ENCODE data around the gene CD101. TPM values are rescaled to one million over a fixed set of nuclear protein-coding genes. Genes with fewer than 3 reads are reported as not detected.

Gene CD101
- total RNA-seq, 2 donors from 2014 or later = 1.1 to 3.1 TPM

DNA sequence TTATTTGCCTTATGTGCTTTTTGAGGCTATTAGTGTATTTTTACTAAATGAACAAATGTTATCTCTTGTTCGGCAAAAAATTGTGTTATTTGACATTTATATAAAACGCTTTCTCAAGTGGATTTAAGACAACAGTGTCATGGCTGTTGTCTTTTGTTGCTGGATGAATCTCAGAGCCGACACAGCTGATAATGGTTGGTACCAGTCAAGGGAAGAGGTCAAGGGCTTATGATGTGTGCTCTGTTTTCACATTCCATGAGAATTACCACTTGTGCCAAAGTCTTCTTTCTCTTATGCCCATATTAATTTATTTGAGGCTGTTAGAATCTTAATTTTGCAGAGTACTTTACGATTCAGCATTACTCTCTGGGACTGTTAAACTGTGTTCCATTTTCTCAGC is 17.9 kb upstream of the CD101 start:
- DNase-seq (no peak), ATAC-seq (peak; percentile 50 to 53)
- intact Hi-C loops (cut with DNase I) = no loop called here

GRCh38 chr1:116984406-116985160 is 17.0 kb upstream of the CD101 start:
- intact Hi-C loops (cut with DNase I) = loop anchor here in 1 of 2 donors (5.0 kb wide), 1 partner anchor 67 kb away; no protein-coding TSS in a partner anchor
- DNase-seq (peak; percentile 33), ATAC-seq (peak; percentile 34 to 58)

- intact Hi-C loops (cut with DNase I) = loop anchor here in 1 of 2 donors (5.0 kb wide), 1 partner anchor 69 kb away; no protein-coding TSS in a partner anchor
- no peak for DNase-seq
- no peak for ATAC-seq
Measured at GRCh38 chr1:116986421-116987255, 14.9 kb upstream of the CD101 start.

DNA sequence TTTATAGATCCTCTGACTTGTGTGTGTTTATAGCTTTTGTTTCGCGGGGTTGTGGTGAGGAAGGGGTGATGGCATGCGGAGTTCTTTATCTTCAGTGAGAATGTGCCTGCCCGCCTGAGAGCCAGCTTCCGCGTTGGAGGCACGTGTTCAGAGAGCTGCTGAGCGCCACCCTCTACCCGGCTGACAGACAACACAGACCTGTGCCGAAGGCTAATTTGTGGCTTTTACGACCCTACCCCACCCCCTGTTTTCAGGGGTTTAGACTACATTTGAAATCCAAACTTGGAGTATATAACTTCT is 14.4 kb upstream of the CD101 start:
- intact Hi-C loops (cut with DNase I) = loop anchor here in 1 of 2 donors (5.0 kb wide), 1 partner anchor 70 kb away; no protein-coding TSS in a partner anchor
- DNase-seq (peak; percentile 43), ATAC-seq (peak; percentile 6 to 19)

DNA sequence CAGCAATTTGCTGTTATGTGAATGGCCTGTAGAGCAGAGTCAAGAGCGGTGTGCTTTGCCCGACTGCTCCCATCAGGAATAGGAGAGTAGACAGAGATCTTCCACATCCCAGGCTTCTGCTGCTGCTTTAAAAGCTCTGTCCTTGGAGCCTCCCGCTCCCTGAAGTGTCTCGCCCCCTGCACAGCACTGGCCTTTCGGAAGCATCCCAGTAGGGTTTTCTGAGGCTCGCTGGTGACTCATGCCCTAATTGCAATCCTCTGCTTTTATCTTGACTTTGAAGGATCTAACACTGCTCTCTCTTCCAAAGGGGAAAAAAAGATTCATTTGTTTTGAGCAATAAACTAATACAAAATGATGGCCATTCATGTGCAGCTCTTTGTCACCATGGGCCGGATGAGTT is 13.3 kb upstream of the CD101 start:
- ATAC-seq (peak; percentile 20 to 55), DNase-seq (peak; percentile 49)
- intact Hi-C loops (cut with DNase I) = loop anchor here in 1 of 2 donors (5.0 kb wide), 1 partner anchor 71 kb away; no protein-coding TSS in a partner anchor

DNA sequence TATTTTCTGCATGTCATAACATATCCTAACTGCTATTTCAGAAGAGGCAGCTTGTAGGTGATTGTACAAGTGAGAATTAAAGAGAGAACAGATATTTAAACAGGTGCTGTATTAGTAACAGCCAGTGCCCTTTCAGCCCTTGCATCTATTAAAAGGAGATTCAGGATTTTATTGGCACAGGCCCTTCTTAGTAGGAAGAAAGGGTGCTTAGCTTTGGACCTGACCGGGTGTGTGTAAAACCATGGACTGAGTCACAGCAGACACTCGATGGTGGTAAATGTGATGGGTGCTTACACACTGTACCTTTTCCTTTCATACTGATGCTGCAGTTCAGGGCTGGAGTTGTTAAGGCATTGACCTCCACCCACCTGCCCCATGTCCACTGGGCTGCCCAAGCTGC is 12.7 kb upstream of the CD101 start:
- intact Hi-C loops (cut with DNase I) = loop anchor here in 1 of 2 donors (5.0 kb wide), 1 partner anchor 72 kb away; no protein-coding TSS in a partner anchor
- ATAC-seq (no peak), DNase-seq (no peak)

DNA sequence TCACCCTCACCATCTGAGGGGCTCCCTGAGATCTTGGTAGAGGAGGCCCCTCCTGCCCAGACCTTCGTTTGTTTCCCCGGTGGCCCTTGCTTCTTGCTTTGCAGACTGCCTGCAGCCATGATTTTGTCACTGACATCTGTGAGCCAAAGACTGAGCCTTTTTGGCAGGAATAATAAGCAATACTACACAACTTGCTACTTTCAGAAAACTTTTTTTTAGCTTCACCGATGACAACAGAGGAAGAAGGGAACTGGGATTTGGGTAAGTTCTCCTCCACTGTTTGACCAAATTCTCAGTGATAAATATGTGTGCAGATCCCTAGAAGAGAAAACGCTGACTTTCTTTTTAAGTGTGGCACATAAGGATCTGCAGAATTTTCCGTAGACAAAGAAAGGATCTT is 11.7 kb upstream of the CD101 start:
- peak; percentile 1 to 11 for ATAC-seq
- DNase-seq = no peak
- intact Hi-C loops (cut with DNase I) = loop anchor here in 1 of 2 donors (5.0 kb wide), 1 partner anchor 73 kb away; no protein-coding TSS in a partner anchor

DNA sequence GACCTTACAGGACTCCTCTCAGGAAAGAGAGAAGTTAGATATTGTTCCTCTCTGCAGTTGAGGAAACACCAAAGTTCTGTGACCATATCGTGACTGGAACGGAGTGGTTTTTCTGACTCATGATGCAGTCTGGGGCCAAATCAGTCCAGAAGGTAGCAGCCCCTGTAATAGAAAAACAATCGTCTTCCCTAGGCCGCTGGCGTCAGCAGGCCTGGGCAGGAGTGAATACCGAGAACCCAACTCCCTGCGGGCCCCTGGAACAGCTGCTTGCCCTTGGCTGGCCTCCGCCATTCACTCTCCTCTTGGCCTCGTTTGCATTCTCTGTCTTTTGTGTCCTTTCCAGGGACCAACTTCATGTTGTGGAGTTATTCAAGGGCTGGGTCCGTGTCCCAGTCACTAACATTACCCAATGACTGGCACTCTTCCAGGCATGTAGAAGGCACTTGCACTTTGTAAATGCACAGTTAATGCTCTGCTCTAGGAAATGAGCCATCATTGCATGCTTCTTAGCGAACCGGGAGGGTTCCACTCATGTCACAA is 10.9 kb upstream of the CD101 start:
- intact Hi-C loops (cut with DNase I) = no loop called here
- ATAC-seq (peak; percentile 88 to 89), DNase-seq (peak; percentile 90)

DNA sequence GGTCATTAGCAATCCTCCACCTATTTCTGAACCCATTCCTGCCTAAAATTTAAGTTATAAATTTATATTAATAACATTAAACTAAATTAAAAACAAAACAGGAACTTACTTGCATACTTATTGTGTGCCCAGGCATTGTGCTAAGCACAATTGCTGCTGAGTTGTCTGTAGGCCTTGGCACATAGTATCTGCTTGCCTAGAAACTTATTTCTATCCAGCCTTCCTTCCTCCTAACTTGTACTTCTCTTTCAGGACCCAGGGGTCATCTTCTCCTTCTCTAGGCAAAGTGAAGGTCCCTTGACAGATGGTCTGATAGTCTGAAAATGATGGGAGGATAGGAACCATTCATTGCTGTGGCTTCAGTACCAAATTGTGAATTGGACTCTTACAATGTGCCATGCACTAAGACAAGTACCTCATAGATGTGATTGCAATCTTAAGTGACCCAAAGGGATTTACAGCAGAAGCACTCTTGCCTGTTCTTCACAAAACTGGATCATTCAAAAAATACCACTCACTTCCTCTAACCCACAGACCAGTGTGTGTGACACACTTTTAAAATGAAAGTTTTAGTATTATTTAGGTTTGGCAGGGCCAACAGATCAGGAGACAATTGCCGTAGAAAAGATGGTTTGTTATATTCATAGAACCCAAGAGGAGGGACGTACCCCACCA is 10.3 kb upstream of the CD101 start:
- no peak for DNase-seq

GRCh38 chr1:116991918-116992317 is 9.6 kb upstream of the CD101 start:
- DNase-seq = no peak
- ATAC-seq = no peak
- intact Hi-C loops (cut with DNase I) = no loop called here

More for the DNA sequence above, 10.3 kb upstream of the CD101 start:
- ATAC-seq = peak in 1 of 2 donors; percentile 12
- intact Hi-C loops (cut with DNase I) = no loop called here

DNA sequence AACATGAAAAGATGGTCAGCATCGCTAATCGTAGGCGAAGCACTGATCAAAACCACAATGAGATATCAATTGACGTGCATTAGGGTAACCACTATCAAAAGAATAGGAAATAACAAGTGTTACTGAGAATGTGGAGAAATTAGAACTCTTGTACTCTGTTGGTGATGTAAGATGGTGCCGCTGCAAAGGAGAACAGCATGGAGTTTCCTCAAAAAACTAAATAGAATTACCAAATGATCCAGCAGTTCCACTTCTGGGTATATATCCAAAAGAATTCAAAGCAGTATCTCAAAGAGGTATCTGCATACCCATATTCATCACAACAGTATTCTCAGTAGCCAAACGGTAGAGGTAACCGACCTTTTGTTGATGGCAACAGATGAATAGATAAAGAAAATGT is 8.3 kb upstream of the CD101 start:
- DNase-seq = no peak
- intact Hi-C loops (cut with DNase I) = no loop called here

DNA sequence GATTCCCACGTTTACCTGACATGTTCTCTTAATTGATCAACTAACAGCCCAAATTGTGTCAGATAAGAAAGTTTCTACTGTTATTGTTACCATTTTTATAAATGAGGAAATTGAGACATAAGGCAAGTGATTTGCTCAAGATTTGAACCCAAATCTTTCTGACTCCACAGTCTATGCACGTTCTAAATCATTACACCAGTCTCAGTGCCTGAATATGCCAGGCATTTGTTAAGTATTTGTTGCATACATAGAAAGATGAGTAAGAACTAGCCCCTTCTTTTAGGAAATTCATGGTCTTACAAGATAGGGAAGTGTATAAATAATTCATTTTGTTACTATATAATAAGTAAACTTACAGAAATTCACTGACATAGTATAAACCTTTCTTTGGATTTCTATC is 7.1 kb upstream of the CD101 start:
- no peak for DNase-seq
- ATAC-seq = no peak
- intact Hi-C loops (cut with DNase I) = no loop called here

More for the DNA sequence above, 8.3 kb upstream of the CD101 start:
- ATAC-seq = no peak

DNA sequence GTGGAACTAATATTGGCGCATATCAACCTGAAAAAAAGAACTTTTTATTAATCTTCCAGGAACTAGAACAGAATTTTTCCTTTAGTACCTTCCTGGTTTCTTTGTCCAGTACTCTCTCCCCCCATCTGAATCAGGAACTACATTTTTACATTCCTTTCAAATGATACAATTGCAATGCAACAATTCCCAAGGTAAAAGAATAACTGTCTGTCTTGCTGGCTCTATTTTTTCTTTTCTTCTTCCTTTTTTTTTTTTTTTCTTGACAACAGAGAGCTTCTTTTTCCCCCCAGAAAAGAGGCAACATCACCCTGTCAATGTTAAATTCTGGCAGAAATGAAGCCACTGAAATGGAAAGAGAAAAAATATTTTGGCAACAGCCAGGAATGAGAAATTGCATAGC is 4.5 kb upstream of the CD101 start:
- DNase-seq (no peak), ATAC-seq (no peak)
- intact Hi-C loops (cut with DNase I) = no loop called here

DNA sequence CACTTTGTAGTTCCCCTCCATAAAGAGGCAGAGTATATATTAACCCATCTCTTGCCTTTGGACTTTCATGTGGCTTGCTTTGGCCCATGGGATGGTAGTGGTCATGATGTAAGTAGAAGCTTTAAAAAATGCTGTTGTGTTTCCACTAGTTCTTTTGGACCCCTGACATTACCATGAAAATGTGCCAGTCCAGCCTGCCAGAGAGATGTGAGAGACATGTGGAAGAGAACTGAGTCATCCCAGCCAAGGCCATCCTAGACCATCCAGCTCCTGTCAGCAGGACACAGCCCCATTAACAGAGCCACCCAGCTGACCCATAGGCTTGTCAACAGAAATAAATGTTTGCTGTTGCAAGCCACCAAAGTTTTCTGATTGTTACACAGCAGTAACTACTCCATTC is 3.9 kb upstream of the CD101 start:
- DNase-seq = no peak
- intact Hi-C loops (cut with DNase I) = no loop called here
- peak in 1 of 2 donors; percentile 61 for ATAC-seq

DNA sequence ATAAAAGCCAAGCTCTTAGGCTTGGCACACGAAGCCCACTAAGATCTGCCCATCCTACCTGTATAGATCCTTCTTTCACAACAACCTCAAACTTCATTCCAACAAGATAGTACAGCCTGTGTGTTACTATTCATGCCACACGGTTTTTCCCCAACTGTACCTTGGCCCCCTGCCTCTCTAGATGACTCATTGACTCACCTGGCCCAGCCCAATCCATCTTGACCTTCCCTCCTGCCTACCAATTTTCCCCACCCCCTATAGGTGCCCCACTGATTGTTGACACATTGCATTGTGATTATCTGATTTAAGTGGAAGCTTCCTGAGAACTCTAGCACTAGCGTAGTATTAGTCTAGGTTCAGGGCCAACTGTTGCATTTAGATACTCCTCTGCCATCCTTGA is 2.0 kb upstream of the CD101 start:
- intact Hi-C loops (cut with DNase I) = no loop called here
- DNase-seq (no peak), ATAC-seq (no peak)

- DNase-seq = no peak
- intact Hi-C loops (cut with DNase I) = no loop called here
- ATAC-seq = no peak
Measured at GRCh38 chr1:117000142-117000541, 1.4 kb upstream of the CD101 start.

DNA sequence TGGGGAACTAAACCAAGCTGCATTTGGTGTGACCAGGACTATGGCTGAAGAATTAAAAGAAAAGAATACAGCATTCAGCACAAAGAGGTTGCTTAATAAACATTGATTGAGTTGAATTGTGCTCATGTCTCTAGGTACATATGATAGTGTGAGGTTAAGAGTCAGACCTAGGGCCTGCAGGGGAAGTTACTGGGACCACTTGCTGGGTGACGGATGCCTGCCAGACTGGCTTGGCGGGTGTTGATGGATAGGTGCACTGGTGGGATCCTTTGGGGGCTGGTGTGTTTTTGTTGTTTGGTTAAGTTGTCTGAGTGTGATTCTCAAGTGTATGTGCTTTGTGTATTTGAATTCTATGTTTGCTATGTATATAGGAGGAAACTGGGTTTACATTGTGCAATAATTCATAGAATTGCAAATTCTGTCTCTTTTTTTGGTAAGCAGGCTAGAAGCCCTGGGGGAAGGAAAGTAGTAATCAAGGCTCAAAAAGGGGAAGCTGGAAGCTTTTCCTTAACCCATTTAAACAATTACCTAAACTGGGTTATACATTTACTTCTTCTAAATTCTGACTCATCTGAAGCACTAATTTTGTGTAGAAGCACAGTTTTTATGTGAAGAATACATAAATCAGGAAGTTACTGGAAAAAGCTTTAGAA is 1.8 kb downstream of the CD101 start:
- intact Hi-C loops (cut with DNase I) = no loop called here
- ATAC-seq (peak in 1 of 2 donors; percentile 48), DNase-seq (no peak)

DNA sequence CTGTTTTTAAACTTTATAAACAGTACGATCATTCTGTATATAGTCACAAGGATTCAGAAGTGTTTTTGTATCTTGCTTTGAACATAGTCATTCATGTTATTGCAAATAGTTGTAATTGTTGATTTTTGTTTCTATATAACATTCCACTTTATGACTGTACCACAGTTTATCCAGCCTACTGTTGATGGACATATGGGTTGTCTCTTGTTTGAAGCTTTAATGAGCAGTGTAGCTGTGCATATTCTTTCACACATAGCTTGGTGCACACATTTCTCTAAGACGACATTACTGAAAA is 6.1 kb downstream of the CD101 start:
- ATAC-seq (no peak), DNase-seq (no peak)
- intact Hi-C loops (cut with DNase I) = no loop called here

- ATAC-seq (peak in 1 of 2 donors; percentile 34), DNase-seq (no peak)
- intact Hi-C loops (cut with DNase I) = no loop called here
Measured at GRCh38 chr1:117008656-117009055, 7.1 kb downstream of the CD101 start.
